ENCODE measurements around the gene IFT57. TPM values are rescaled to one million over a fixed set of nuclear protein-coding genes. Genes with fewer than 3 reads are reported as not detected.

The IFT57 gene
- total and polyA plus RNA-seq, 2 experiments from 2014 or later = 28.6 to 49.0 TPM

DNA sequence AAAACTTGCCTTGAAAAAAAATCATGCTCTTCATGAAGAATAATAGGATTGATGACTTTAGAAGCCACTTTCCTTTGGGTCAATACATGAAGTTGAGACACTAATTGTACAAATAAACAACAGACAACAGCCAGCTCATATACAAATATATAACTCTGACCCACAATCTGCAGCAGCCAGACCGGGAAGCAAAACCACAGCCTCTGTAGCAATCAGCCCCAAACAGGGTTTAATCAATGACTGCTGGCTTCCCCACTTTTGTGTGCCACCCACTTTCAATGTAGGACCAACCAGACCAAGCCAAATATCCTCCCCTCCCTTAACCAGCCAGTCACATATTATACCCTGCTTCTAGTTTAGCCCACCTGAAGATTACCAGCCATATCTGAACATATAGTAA lies 39.0 kb downstream of the IFT57 start:
- no peak overlapping the region for H3K27ac ChIP-seq (ENCODE audit: low read depth)
- H4K20me1 ChIP-seq (replicated peaks; ENCODE audit: insufficient read depth) = no peaks in the 10 kb centered on the region
- no peak overlapping the region for H3K4me3 ChIP-seq
- no peaks in the 10 kb centered on the region for H3K79me2 ChIP-seq (replicated peaks; ENCODE audit: insufficient read depth)
- no peaks in the 10 kb centered on the region for H3K36me3 ChIP-seq (ENCODE audit: insufficient read depth)
- H3K9me2 ChIP-seq (ENCODE audit: insufficient read depth) = no peaks in the 10 kb centered on the region
- Mint-ChIP-seq H3K9me3 (no peaks in the 10 kb centered on the region), H3K27ac (peak overlapping the region; percentile 51; the same call in 1 of the 2 replicates), H3K27me3 (ENCODE audit: insufficient read depth, low read depth, poor library complexity) (no peaks in the 10 kb centered on the region), H3K4me1 (peaks cover 22% of the 10 kb centered on the region), H3K36me3 (ENCODE audit: low read depth) (no peaks in the 10 kb centered on the region), H3K4me3 (no peak overlapping the region)
- no peak overlapping the region for H2AFZ ChIP-seq
- peaks cover 7% of the 10 kb centered on the region; the same call in 1 of the 2 replicates for H3K4me1 ChIP-seq (ENCODE audit: insufficient read depth)
- H3F3A ChIP-seq (replicated peaks; ENCODE audit: low read depth) = no peaks in the 10 kb centered on the region
- H3K4me2 ChIP-seq = no peak overlapping the region
- no peak for TF ChIP-seq ZNF331 (CRISPR knock-in tag; IDR thresholded peaks at IDR 0.05; ENCODE audit: low read depth)
- no peak for TF ChIP-seq JUNB (IDR thresholded peaks at IDR 0.05; ENCODE audit: unreplicated experiment)
- TF ChIP-seq, protein P1, sequence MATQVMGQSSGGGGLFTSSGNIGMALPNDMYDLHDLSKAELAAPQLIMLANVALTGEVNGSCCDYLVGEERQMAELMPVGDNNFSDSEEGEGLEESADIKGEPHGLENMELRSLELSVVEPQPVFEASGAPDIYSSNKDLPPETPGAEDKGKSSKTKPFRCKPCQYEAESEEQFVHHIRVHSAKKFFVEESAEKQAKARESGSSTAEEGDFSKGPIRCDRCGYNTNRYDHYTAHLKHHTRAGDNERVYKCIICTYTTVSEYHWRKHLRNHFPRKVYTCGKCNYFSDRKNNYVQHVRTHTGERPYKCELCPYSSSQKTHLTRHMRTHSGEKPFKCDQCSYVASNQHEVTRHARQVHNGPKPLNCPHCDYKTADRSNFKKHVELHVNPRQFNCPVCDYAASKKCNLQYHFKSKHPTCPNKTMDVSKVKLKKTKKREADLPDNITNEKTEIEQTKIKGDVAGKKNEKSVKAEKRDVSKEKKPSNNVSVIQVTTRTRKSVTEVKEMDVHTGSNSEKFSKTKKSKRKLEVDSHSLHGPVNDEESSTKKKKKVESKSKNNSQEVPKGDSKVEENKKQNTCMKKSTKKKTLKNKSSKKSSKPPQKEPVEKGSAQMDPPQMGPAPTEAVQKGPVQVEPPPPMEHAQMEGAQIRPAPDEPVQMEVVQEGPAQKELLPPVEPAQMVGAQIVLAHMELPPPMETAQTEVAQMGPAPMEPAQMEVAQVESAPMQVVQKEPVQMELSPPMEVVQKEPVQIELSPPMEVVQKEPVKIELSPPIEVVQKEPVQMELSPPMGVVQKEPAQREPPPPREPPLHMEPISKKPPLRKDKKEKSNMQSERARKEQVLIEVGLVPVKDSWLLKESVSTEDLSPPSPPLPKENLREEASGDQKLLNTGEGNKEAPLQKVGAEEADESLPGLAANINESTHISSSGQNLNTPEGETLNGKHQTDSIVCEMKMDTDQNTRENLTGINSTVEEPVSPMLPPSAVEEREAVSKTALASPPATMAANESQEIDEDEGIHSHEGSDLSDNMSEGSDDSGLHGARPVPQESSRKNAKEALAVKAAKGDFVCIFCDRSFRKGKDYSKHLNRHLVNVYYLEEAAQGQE (IDR thresholded peaks at IDR 0.05; ENCODE audit: unreplicated experiment) = no peak
- TF ChIP-seq ZNF114 (CRISPR knock-in tag; IDR thresholded peaks at IDR 0.05) = no peak
- TF ChIP-seq, protein P2, sequence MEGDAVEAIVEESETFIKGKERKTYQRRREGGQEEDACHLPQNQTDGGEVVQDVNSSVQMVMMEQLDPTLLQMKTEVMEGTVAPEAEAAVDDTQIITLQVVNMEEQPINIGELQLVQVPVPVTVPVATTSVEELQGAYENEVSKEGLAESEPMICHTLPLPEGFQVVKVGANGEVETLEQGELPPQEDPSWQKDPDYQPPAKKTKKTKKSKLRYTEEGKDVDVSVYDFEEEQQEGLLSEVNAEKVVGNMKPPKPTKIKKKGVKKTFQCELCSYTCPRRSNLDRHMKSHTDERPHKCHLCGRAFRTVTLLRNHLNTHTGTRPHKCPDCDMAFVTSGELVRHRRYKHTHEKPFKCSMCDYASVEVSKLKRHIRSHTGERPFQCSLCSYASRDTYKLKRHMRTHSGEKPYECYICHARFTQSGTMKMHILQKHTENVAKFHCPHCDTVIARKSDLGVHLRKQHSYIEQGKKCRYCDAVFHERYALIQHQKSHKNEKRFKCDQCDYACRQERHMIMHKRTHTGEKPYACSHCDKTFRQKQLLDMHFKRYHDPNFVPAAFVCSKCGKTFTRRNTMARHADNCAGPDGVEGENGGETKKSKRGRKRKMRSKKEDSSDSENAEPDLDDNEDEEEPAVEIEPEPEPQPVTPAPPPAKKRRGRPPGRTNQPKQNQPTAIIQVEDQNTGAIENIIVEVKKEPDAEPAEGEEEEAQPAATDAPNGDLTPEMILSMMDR (conservative IDR thresholded peaks at IDR 0.05; ENCODE audit: low read depth in 2 of 2) = no peak
- TF ChIP-seq, protein P3, sequence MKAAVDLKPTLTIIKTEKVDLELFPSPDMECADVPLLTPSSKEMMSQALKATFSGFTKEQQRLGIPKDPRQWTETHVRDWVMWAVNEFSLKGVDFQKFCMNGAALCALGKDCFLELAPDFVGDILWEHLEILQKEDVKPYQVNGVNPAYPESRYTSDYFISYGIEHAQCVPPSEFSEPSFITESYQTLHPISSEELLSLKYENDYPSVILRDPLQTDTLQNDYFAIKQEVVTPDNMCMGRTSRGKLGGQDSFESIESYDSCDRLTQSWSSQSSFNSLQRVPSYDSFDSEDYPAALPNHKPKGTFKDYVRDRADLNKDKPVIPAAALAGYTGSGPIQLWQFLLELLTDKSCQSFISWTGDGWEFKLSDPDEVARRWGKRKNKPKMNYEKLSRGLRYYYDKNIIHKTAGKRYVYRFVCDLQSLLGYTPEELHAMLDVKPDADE (IDR thresholded peaks at IDR 0.05) = no peak
- ATAC-seq = no peak
- H3K27me3 ChIP-seq (ENCODE audit: insufficient read depth) = no peaks in the 10 kb centered on the region
- DNase-seq (ENCODE audit: low spot score) = no peak

DNA sequence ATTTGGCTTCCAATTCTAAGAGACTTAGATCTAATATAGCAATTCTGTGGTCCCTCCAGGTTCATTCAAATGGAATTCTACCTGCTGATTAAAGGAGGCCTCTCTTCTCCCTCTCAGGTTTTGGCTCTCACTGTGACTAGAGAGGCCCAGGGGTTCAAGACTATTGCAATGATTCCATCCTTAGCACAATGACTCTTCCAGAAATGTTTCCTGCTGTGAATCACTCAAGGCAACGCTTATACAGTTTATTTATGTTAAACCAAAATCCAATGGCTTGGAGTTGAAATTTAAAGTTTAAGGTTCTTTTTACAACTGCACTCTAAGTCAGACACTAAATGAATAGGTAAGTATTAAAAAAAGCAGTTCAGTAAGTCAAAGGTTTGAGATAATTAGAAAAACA lies 39.9 kb downstream of the IFT57 start:
- Mint-ChIP-seq H3K27ac (peak overlapping the region; percentile 45; the same call in 1 of the 2 replicates), H3K4me1 (peaks cover 22% of the 10 kb centered on the region), H3K9me3 (no peaks in the 10 kb centered on the region), H3K36me3 (ENCODE audit: low read depth) (no peaks in the 10 kb centered on the region), H3K27me3 (ENCODE audit: insufficient read depth, low read depth, poor library complexity) (no peaks in the 10 kb centered on the region), H3K4me3 (no peak overlapping the region; the same call in 2 of the 3 replicates)
- DNase-seq (ENCODE audit: low spot score) (peak; percentile 6), ATAC-seq (peak; percentile 61)
- peaks cover 7% of the 10 kb centered on the region; the same call in 1 of the 2 replicates for H3K4me1 ChIP-seq (ENCODE audit: insufficient read depth)
- H3K27ac ChIP-seq (ENCODE audit: low read depth) = no peak overlapping the region
- H3K27me3 ChIP-seq (ENCODE audit: insufficient read depth) = no peaks in the 10 kb centered on the region
- H2AFZ ChIP-seq = no peak overlapping the region
- H3K79me2 ChIP-seq (replicated peaks; ENCODE audit: insufficient read depth) = no peaks in the 10 kb centered on the region
- no peak overlapping the region for H3K4me2 ChIP-seq
- H4K20me1 ChIP-seq (replicated peaks; ENCODE audit: insufficient read depth) = no peaks in the 10 kb centered on the region
- H3K4me3 ChIP-seq = no peak overlapping the region
- no peaks in the 10 kb centered on the region for H3K9me2 ChIP-seq (ENCODE audit: insufficient read depth)
- no peaks in the 10 kb centered on the region for H3F3A ChIP-seq (replicated peaks; ENCODE audit: low read depth)
- H3K36me3 ChIP-seq (ENCODE audit: insufficient read depth) = no peaks in the 10 kb centered on the region
- TF ChIP-seq, protein P1 (IDR thresholded peaks at IDR 0.05; ENCODE audit: unreplicated experiment) = no peak
- TF ChIP-seq JUNB (IDR thresholded peaks at IDR 0.05; ENCODE audit: unreplicated experiment) (no peak), EZH2 (IDR thresholded peaks at IDR 0.05; ENCODE audit: low read depth, unreplicated experiment) (no peak), STAT1 (IDR thresholded peaks at IDR 0.05; ENCODE audit: unreplicated experiment) (no peak), CREB1 (CRISPR knock-in tag; IDR thresholded peaks at IDR 0.05; ENCODE audit: low read depth) (no peak), NANOG (IDR thresholded peaks at IDR 0.05; ENCODE audit: borderline replicate concordance) (no peak)
- TF ChIP-seq, protein P3 (IDR thresholded peaks at IDR 0.05) = no peak
- TF ChIP-seq, protein P2 (conservative IDR thresholded peaks at IDR 0.05; ENCODE audit: low read depth in 2 of 2) = no peak

Measured in GM23338 (cell line).